Fibroblast of the aortic adventitia (primary cell): ENCODE data around the gene OPN4. TPM values are rescaled to one million over a fixed set of nuclear protein-coding genes. Genes with fewer than 3 reads are reported as not detected.

Experiments used
- DNase-seq: peaks from one replicate; pipeline ENCODE4 v3.0.0-alpha.2; 2010; ENCODE audit warnings: low read depth
- H3K4me3 ChIP-seq: 2 replicates; pipeline ENCODE4 v1.5.1; 2011; ENCODE audit warnings: low read depth, mild to moderate bottlenecking, control low read depth, low read length, moderate library complexity
- total RNA-seq: library from RNA; depleted of rRNA; stranded (reverse); fragments of >200 nt; gene quantifications from 2 replicates; pipeline ENCODE4 v1.2.3, GENCODE V29; 2012; ENCODE audit warnings: low replicate concordance
- TF ChIP-seq, protein P1 (sequence below): IDR thresholded peaks from 2 replicates; pipeline ENCODE4 v1.5.1; 2011; ENCODE audit warnings: mild to moderate bottlenecking, low read length, control low read depth, inconsistent platforms; ENCODE audit not compliant: insufficient read depth

The OPN4 gene
- total RNA-seq, 1 donor, result not detected

DNA sequence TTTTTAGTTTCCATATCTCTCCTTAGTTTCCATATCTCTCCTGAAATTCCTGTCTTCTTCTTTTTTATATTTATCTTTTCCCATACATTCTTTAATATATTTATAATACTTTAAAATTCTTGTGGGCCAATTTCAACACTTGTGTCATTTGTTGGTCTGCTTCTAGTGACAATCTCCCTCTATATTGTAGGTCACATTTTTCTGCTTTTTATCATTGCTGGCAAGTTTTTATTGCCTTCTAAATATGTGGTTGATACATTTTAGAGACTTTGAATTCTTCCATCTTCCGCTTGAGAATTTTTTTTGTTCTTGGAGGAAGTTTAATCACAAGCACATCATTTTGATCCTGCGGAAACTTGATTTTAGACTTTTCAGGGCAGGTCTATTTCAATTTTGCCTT is 26.0 kb upstream of the OPN4 start:
- TF ChIP-seq, protein P1, sequence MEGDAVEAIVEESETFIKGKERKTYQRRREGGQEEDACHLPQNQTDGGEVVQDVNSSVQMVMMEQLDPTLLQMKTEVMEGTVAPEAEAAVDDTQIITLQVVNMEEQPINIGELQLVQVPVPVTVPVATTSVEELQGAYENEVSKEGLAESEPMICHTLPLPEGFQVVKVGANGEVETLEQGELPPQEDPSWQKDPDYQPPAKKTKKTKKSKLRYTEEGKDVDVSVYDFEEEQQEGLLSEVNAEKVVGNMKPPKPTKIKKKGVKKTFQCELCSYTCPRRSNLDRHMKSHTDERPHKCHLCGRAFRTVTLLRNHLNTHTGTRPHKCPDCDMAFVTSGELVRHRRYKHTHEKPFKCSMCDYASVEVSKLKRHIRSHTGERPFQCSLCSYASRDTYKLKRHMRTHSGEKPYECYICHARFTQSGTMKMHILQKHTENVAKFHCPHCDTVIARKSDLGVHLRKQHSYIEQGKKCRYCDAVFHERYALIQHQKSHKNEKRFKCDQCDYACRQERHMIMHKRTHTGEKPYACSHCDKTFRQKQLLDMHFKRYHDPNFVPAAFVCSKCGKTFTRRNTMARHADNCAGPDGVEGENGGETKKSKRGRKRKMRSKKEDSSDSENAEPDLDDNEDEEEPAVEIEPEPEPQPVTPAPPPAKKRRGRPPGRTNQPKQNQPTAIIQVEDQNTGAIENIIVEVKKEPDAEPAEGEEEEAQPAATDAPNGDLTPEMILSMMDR, result no peak
- no peak for DNase-seq
- no peak overlapping the region for H3K4me3 ChIP-seq

DNA sequence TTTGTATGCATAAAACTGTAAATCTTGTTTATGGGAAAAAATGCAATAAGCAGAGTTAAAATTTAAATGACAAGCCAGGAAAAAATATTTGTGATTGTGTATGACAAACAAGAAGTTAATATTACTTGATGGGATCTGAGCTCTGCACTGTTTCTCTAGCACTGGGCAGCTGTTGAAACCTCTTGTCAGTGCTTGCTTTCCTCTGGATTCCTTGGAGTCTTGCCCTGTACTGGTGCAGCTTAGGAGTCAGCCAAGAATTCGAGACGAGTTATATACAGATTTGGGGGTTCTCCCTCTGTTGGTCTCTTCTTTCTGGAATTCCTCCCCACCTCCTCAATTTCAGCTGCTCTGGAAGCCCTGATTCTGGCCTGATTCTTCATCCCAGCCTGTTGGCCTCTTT is 24.3 kb upstream of the OPN4 start:
- peak; percentile 52 for DNase-seq
- TF ChIP-seq, protein P1, result no peak
- H3K4me3 ChIP-seq, result no peak overlapping the region

DNA sequence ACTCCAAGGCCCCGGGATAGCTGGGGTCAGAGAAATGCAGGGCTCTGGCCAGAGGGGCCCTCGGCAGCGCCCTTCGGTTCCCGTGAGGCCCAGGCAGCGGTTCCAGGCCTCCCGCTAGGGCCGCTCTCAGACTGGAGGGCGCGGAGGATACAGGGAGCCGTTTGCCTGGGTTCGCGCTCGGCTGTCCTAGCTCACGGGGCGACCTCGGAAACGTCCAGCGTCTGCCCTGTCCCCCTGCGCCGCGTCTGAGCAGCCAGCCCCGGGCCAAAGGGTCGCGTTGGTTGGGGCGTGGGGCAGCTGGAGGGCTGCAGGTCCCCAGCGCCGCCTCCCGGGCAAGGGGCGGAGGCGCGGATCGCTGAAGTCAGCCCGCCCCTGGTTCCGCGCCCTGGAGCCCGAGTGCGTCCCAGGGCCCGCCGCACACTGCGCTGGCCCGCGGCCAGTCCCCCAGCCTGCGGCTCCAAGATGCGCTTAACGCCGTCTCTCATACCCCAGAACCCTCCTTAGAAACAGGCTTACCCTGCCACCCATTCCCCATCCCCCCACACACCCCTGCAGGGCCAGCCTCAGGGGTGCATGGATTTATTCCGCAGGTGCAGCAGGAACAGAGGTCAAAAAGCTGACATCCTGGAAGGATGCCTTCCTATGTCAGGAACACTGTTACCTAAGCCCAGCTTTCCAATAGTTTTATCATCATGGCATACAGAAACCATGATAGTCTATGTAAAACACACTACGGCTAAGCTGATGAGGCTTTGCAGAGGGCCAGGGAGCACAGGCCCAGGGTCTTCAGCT is 22.1 kb upstream of the OPN4 start:
- peak overlapping the region; percentile 48 for H3K4me3 ChIP-seq
- DNase-seq, result no peak
- TF ChIP-seq, protein P1, result peak; percentile 37

DNA sequence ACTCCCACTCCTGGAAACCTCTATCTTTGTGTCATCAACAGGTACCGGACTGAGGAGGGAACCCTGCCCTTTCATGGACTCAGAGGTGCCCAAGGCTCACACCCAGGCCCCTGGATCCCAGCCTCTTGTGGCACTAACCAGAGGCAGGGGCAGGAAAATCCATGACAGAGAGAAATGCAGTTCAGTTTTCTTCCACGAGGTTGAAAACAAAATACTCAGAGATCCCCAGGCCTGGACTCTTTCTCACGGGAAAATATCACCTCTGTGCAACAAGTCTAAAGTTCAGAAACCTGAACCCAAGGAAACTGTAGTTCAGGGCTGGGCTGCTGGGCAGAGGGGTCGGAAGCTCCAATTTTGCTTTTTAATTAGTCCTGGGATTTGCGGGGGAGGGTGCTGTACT is 21.4 kb upstream of the OPN4 start:
- no peak for DNase-seq
- no peak overlapping the region for H3K4me3 ChIP-seq
- TF ChIP-seq, protein P1, result no peak

DNA sequence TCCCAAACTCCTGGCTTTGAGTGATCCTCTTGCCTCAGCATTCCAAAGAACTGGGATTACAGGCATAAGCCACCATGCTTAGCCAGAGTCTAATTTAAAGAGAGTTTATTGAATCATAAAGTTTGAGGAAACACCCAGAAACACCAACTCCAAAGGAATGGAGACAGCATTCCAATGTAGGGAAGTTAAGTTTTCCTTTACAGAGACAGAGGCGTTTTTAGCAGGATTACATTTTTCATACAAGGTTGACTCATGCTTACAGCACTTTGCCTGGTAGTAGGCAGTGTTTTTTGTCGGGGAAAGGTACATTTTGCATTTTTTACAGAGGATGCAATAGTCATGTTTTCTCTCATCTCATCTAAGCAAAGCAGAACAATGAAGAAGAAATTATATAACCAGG is 18.9 kb upstream of the OPN4 start:
- no peak overlapping the region for H3K4me3 ChIP-seq
- peak; percentile 92 for DNase-seq
- TF ChIP-seq, protein P1, result no peak

DNA sequence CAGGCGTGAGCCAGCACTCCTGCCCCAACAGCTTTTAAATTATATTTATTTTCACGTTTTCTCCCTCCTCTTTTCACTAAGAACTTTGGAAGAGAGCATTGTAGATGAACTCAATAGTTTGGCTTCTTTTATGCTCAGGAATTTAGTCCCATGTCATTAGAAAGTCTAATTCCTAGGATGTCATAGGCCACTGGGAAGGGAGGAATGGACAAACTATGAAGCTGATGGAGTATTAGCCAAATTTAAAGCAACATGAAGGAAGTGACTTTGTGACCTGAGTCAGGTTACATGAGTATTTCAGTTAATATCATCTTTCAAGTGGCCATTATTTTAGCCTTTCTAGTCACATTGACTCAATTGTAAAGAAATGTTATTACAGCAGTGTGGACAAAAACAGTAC is 18.0 kb upstream of the OPN4 start:
- DNase-seq, result no peak

More for the DNA sequence above, 18.0 kb upstream of the OPN4 start:
- no peak overlapping the region for H3K4me3 ChIP-seq
- TF ChIP-seq, protein P1, result no peak
